NCI-H2107 treated with DMSO at 0.1 percent for 48 hours (cell line): ENCODE results near the gene PSORS1C1.
"Not testable (repeated sequence)": the region's sequence is repeated elsewhere in the genome, so short reads cannot be mapped to it uniquely, and the experiment has no call there.

Experiments
- DNase-seq: peaks from one replicate; lab custom pipeline; 2025; ENCODE audit not compliant: unreplicated experiment; lab: John Stamatoyannopoulos, UW

The PSORS1C1 gene

GRCh38 chr6:31172973-31173384, 58.4 kb downstream of the PSORS1C1 start:
- no peak for DNase-seq

DNA sequence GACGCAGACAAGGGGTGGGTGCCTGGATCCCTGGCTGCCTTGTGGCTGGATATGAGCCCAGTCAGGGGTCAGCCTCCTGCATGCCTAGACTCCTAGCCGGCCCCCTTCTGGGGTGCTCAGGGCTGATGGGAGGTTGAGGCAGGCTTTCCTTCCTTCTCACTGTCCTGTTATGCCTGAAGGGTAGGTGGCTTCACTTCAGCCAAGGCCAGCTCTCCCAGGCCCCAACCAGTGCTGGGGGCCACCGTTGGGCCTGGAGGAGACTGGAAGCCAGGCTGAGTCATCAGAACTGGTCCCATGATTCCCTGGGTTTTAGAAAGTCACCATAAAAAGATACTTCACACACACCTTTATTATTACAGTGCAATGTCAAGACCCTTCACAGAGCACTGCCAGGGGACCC, 58.8 kb downstream of the PSORS1C1 start:
- DNase-seq: no peak

GRCh38 chr6:31174378-31174777, 59.8 kb downstream of the PSORS1C1 start:
- DNase-seq: no peak

GRCh38 chr6:31175971-31176370, 61.4 kb downstream of the PSORS1C1 start:
- DNase-seq: no peak

DNA sequence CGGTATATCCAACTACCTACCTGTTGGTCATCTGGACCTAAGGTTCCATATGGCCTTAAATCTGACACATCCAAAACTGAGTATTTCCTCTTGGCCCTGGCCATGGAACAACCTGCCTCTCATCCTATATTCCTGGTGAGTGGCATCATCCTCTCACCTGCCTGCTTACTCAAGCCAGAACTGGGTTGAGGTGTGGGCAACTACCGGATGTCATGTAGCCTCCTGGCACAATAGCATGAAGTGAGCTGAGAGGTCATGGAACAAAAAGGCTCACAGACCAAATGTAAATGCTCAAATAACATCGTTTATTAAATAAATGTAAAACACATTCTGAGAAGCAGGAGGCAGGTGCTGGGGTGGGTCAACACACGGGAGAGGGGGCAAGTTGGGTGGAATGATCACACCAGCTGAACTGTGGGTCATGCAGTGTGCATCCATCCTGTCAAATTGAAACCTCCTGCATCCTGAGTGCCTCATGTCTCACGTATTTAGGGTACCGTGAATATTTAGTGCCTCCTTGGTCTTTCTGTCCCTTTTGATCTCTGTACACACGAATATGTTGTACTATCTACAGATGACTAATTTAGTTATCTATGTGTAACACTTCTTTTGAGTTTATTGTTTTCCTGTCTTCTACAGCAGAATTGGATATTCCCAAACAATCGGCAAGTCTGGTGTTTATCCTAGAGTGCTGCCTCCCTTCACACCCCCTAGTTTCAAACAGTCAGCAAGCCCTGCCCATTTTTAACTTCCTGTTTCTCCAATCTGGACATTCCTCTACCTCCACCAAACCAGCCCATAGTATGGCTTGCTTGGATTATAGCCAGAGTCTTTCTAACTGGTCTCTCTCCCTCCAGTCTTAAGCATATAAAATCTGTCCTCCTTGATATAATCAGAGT, 63.8 kb downstream of the PSORS1C1 start:
- no peak for DNase-seq

DNA sequence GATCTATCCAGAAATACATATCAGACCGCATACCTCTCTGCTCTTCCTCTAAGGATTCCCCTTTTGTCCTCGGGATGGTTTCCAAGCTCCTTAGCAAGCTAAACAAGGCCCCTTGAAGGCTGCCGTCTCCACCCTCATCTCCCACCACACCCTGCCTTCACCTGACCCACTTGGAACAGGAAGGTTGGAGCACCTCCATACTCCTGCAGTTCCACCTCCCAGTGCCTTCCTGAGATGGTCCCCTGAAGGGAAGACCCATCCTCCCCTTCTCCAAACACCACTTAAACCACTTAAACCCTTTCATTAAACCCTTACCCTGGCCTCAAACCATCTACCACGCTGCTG, 64.4 kb downstream of the PSORS1C1 start:
- DNase-seq: no peak

- no peak for DNase-seq
Observed at GRCh38 chr6:31179896-31180295, 65.3 kb downstream of the PSORS1C1 start.

DNA sequence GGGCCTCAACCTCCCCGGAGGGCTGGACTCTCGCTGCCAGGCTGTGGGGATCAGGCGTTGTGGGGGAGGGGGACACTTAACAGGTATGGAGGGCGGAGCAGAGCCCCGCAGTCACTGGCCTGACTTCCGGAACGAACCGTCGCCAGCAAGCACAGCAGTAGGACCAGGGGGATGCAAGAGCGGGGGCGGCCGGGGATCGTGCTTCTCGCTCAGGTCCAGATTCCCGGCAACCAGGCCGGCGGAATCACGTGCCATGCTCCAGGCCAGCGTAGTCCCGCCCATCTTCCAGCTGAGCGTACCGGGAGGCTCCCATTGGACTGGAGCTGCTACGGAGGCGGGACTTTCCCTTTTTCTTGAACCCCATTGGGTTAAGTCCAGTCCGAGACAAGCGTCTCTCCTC, 65.9 kb downstream of the PSORS1C1 start:
- no peak for DNase-seq

GRCh38 chr6:31183287-31183686, 68.7 kb downstream of the PSORS1C1 start:
- not testable (repeated sequence) for DNase-seq

- DNase-seq: not testable (repeated sequence)
Observed at GRCh38 chr6:31183859-31184258, 69.3 kb downstream of the PSORS1C1 start.

DNA sequence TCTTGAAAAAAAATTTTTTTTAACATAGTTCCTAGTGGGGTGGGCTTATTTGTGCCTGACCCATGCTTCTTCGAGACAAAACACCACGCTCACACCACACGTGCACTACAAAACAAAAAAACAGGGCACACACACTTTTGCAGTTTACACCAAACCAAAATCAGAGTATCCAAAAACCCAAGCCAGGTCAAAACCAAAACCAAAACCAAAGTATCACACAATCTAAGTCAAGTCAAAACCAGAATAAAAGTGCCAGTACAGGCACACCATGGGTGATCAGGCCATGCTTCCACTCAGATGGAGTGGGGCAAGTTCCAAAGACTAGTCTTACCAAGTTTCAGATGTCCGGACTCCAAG, 71.1 kb downstream of the PSORS1C1 start:
- DNase-seq: not testable (repeated sequence)

GRCh38 chr6:31186052-31186734, 71.6 kb downstream of the PSORS1C1 start:
- DNase-seq: no peak

- no peak for DNase-seq
Observed at GRCh38 chr6:31187780-31188194, 73.2 kb downstream of the PSORS1C1 start.

DNA sequence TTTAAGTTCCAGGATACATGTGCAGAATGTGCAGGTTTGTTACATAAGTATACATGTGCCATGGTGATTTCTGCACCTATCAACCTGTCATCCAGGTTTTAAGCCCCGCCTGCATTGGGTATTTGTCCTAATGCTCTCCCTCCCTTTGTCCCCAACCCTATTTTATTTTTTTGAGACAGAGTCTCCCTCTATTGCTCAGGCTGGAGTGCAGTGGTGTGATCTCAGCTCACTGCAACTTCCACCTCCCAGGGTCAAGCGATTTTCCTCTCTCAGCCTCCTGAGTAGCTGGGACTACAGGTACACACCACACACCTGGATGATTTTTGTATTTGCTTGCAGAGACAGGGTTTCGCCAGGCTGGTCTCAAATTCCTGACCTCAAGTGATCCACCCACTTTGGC, 74.6 kb downstream of the PSORS1C1 start:
- not testable (repeated sequence) for DNase-seq
